Measurements from ENCODE around the gene DOCK2. TPM values are rescaled to one million over a fixed set of nuclear protein-coding genes. Genes with fewer than 3 reads are reported as not detected.
"Not testable (repeated sequence)": the region's sequence is repeated elsewhere in the genome, so short reads cannot be mapped to it uniquely, and the experiment has no call there.

DOCK2 gene
- total RNA-seq, 1 donor from 2014 or later, result not detected

- FAIRE-seq (no peak), DNase-seq (ENCODE audit: low read depth) (peak; percentile 31)
- H3K36me3 ChIP-seq (ENCODE audit: control insufficient read depth, insufficient read depth, low read length), result no peaks in the 10 kb centered on the region
These were observed 109.1 kb downstream of the DOCK2 start for GRCh38 chr5:169746147-169746694.

GRCh38 chr5:169748174-169748573, 111.1 kb downstream of the DOCK2 start:
- Histone ChIP-seq H3K4me3 (ENCODE audit: low read depth, low read length) (no peak overlapping the region), H3K27me3 (ENCODE audit: control insufficient read depth, insufficient read depth, low read length) (no peaks in the 10 kb centered on the region), H3K36me3 (ENCODE audit: control insufficient read depth, insufficient read depth, low read length) (no peaks in the 10 kb centered on the region)
- FAIRE-seq (no peak), DNase-seq (ENCODE audit: low read depth) (no peak)
- no peak for TF ChIP-seq CTCF (IDR thresholded peaks at IDR 0.05; ENCODE audit: insufficient read depth, low read length, severe bottlenecking)

More at GRCh38 chr5:169746147-169746694, 109.1 kb downstream of the DOCK2 start:
- no peak overlapping the region for H3K4me3 ChIP-seq (ENCODE audit: low read depth, low read length)
- no peak for TF ChIP-seq CTCF (IDR thresholded peaks at IDR 0.05; ENCODE audit: insufficient read depth, low read length, severe bottlenecking)
- H3K27me3 ChIP-seq (ENCODE audit: control insufficient read depth, insufficient read depth, low read length), result no peaks in the 10 kb centered on the region

- FAIRE-seq (no peak), DNase-seq (ENCODE audit: low read depth) (no peak)
- H3K36me3 ChIP-seq (ENCODE audit: control insufficient read depth, insufficient read depth, low read length), result no peaks in the 10 kb centered on the region
- H3K4me3 ChIP-seq (ENCODE audit: low read depth, low read length), result no peak overlapping the region
- no peak for TF ChIP-seq CTCF (IDR thresholded peaks at IDR 0.05; ENCODE audit: insufficient read depth, low read length, severe bottlenecking)
- no peaks in the 10 kb centered on the region for H3K27me3 ChIP-seq (ENCODE audit: control insufficient read depth, insufficient read depth, low read length)
These were observed 112.2 kb downstream of the DOCK2 start for GRCh38 chr5:169749295-169749694.

- FAIRE-seq (no peak), DNase-seq (ENCODE audit: low read depth) (no peak)
- no peak for TF ChIP-seq CTCF (IDR thresholded peaks at IDR 0.05; ENCODE audit: insufficient read depth, low read length, severe bottlenecking)
- H3K27me3 ChIP-seq (ENCODE audit: control insufficient read depth, insufficient read depth, low read length), result no peaks in the 10 kb centered on the region
- H3K36me3 ChIP-seq (ENCODE audit: control insufficient read depth, insufficient read depth, low read length), result no peaks in the 10 kb centered on the region
- H3K4me3 ChIP-seq (ENCODE audit: low read depth, low read length), result no peak overlapping the region
These were observed 114.4 kb downstream of the DOCK2 start for GRCh38 chr5:169751490-169751889.

- H3K4me3 ChIP-seq (ENCODE audit: low read depth, low read length); FAIRE-seq; H3K27me3 ChIP-seq (ENCODE audit: control insufficient read depth, insufficient read depth, low read length); DNase-seq (ENCODE audit: low read depth); H3K36me3 ChIP-seq (ENCODE audit: control insufficient read depth, insufficient read depth, low read length): not testable (repeated sequence)
These were observed 115.5 kb downstream of the DOCK2 start for GRCh38 chr5:169752566-169752965.

GRCh38 chr5:169753795-169754194, 116.7 kb downstream of the DOCK2 start:
- Histone ChIP-seq H3K36me3 (ENCODE audit: control insufficient read depth, insufficient read depth, low read length) (no peaks in the 10 kb centered on the region), H3K27me3 (ENCODE audit: control insufficient read depth, insufficient read depth, low read length) (no peaks in the 10 kb centered on the region), H3K4me3 (ENCODE audit: low read depth, low read length) (no peak overlapping the region)
- peak; percentile 42 for DNase-seq (ENCODE audit: low read depth)
- no peak for FAIRE-seq
- no peak for TF ChIP-seq CTCF (IDR thresholded peaks at IDR 0.05; ENCODE audit: insufficient read depth, low read length, severe bottlenecking)
